Measurements from ENCODE around the gene IRF3. TPM values are rescaled to one million over a fixed set of nuclear protein-coding genes. Genes with fewer than 3 reads are reported as not detected.

Gene IRF3
- total and polyA plus RNA-seq, 10 of the 15 experiments (the other 5 are each of a cell fraction or from before 2014, with no cell fraction given), result 5.5 to 110 (median 63.4) TPM

GRCh38 chr19:49677231-49677900, 11.7 kb upstream of the IRF3 start, which contains the start of gene PRMT1 (continued):
- TF ChIP-seq USF2 (IDR thresholded peaks at IDR 0.05; ENCODE audit: borderline replicate concordance, low read depth, low read length), result peak; percentile 22; the same call in 1 of the 2 replicates
- TF ChIP-seq SRF (IDR thresholded peaks at IDR 0.05; ENCODE audit: low read depth in 2 of 2, low read length in 2 of 2), result 0 out of 4 replicates have a peak, but pooled peaks of 1 of the 2 experiments have one; percentile 3
- peak; percentile 83 for TF ChIP-seq SIN3A (IDR thresholded peaks at IDR 0.05; ENCODE audit: low read depth, low read length)
- TF ChIP-seq CREB1 (IDR thresholded peaks at IDR 0.05; ENCODE audit: low read depth), result no peak
- peak; percentile 51; the same call in 1 of the 2 replicates for TF ChIP-seq RUNX3 (IDR thresholded peaks at IDR 0.05; ENCODE audit: low read length)
- TF ChIP-seq JUND (IDR thresholded peaks at IDR 0.05; ENCODE audit: low read depth, low read length), result no peak
- peak; percentile 88 for TF ChIP-seq GATAD2B (conservative IDR thresholded peaks at IDR 0.05; ENCODE audit: low read depth)
- no peak for TF ChIP-seq CHD2 (IDR thresholded peaks at IDR 0.05; ENCODE audit: borderline replicate concordance, low read depth, low read length)
- TF ChIP-seq, protein P1, sequence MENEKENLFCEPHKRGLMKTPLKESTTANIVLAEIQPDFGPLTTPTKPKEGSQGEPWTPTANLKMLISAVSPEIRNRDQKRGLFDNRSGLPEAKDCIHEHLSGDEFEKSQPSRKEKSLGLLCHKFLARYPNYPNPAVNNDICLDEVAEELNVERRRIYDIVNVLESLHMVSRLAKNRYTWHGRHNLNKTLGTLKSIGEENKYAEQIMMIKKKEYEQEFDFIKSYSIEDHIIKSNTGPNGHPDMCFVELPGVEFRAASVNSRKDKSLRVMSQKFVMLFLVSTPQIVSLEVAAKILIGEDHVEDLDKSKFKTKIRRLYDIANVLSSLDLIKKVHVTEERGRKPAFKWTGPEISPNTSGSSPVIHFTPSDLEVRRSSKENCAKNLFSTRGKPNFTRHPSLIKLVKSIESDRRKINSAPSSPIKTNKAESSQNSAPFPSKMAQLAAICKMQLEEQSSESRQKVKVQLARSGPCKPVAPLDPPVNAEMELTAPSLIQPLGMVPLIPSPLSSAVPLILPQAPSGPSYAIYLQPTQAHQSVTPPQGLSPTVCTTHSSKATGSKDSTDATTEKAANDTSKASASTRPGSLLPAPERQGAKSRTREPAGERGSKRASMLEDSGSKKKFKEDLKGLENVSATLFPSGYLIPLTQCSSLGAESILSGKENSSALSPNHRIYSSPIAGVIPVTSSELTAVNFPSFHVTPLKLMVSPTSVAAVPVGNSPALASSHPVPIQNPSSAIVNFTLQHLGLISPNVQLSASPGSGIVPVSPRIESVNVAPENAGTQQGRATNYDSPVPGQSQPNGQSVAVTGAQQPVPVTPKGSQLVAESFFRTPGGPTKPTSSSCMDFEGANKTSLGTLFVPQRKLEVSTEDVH (IDR thresholded peaks at IDR 0.05; ENCODE audit: low read depth, partially characterized antibody), result no peak
- no peak for TF ChIP-seq NFXL1 (IDR thresholded peaks at IDR 0.05; ENCODE audit: borderline replicate concordance)
- peak; percentile 0; the same call in 1 of the 2 replicates for TF ChIP-seq RCOR1 (conservative IDR thresholded peaks at IDR 0.05; ENCODE audit: low read depth, low read length)
- TF ChIP-seq ZNF207 (IDR thresholded peaks at IDR 0.05; ENCODE audit: borderline replicate concordance), result peak; percentile 95
- no peak for TF ChIP-seq SP1 (IDR thresholded peaks at IDR 0.05; ENCODE audit: low read depth, low read length)
- no peak for TF ChIP-seq NFIC (IDR thresholded peaks at IDR 0.05; ENCODE audit: low read depth, low read length)
- TF ChIP-seq, protein P2, sequence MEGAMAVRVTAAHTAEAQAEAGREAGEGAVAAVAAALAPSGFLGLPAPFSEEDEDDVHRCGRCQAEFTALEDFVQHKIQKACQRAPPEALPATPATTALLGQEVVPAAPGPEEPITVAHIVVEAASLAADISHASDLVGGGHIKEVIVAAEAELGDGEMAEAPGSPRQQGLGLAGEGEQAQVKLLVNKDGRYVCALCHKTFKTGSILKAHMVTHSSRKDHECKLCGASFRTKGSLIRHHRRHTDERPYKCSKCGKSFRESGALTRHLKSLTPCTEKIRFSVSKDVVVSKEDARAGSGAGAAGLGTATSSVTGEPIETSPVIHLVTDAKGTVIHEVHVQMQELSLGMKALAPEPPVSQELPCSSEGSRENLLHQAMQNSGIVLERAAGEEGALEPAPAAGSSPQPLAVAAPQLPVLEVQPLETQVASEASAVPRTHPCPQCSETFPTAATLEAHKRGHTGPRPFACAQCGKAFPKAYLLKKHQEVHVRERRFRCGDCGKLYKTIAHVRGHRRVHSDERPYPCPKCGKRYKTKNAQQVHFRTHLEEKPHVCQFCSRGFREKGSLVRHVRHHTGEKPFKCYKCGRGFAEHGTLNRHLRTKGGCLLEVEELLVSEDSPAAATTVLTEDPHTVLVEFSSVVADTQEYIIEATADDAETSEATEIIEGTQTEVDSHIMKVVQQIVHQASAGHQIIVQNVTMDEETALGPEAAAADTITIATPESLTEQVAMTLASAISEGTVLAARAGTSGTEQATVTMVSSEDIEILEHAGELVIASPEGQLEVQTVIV (IDR thresholded peaks at IDR 0.05; ENCODE audit: borderline replicate concordance, partially characterized antibody), result no peak
- TF ChIP-seq ZNF217 (IDR thresholded peaks at IDR 0.05), result no peak
- no peak for TF ChIP-seq IRF5 (IDR thresholded peaks at IDR 0.05; ENCODE audit: borderline replicate concordance)
- TF ChIP-seq SREBF2 (IDR thresholded peaks at IDR 0.05; ENCODE audit: low read length), result no peak
- TF ChIP-seq CREM (IDR thresholded peaks at IDR 0.05; ENCODE audit: low read depth), result no peak
- no peak for TF ChIP-seq TCF7 (IDR thresholded peaks at IDR 0.05; ENCODE audit: borderline replicate concordance)
- no peak for TF ChIP-seq PAX8 (IDR thresholded peaks at IDR 0.05)
- TF ChIP-seq GABPA (IDR thresholded peaks at IDR 0.05; ENCODE audit: low read depth), result no peak
- no peak for TF ChIP-seq BMI1 (IDR thresholded peaks at IDR 0.05; ENCODE audit: borderline replicate concordance)
- TF ChIP-seq TCF3 (IDR thresholded peaks at IDR 0.05; ENCODE audit: borderline replicate concordance, insufficient read depth, low read depth, low read length), result 0 out of 2 replicates have a peak, but pooled peaks have one; percentile 14
- TF ChIP-seq CHD4 (IDR thresholded peaks at IDR 0.05), result no peak
